ENCODE data around the gene NCK1. TPM values are rescaled to one million over a fixed set of nuclear protein-coding genes. Genes with fewer than 3 reads are reported as not detected.

Gene NCK1
- total and polyA plus RNA-seq, 10 of the 15 experiments (the other 5 are each of a cell fraction or from before 2014, with no cell fraction given) = 15.6 to 33.4 (median 25.0) TPM

DNA sequence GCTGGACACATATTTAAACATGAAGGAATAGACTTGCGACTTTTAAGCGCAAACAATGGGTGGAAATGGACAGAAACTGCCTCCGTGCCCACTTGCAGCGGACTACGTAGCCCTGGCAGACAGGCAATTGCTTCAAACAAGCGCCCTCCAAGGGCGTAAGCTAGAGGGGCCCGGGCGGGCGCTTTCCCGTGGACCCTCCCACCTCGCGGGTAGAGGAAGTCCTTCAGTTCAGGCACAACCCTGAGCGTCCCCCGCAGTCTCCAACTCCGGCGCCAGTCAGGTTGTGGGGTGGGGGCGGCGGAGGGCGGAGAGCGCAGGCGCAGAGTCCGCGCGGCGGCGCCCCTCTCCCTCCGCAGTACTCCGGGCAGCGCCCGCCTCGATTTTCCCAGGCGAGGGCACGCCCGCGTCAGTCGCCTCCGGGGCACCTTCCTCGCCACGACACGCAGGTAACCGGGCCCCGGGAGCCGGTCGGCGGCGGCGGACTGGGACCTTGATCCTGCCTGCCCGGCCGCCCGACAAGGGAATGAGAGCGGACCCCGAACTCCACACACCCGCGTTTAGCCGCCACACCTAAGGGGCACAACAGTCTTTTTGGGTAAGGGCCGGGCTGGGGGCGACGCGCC, 43.1 kb upstream of the NCK1 start, which contains the start of gene SLC35G2:
SLC35G2 (plus strand) TSS at position 358 of the 623 bp plus-strand sequence. CDS start 35,335 bp downstream, outside the sequence.
- Histone ChIP-seq H3K9ac (ENCODE audit: control insufficient read depth, insufficient read depth, low read length) (no peak within 1 kb of the TSS), H2AFZ (ENCODE audit: control insufficient read depth, low read depth, low read length) (peak within 1 kb of the TSS; percentile 67), H3K36me3 (ENCODE audit: control insufficient read depth in 2 of 2, insufficient read depth in 2 of 2, low read length in 1 of 2) (no peaks in the 10 kb centered on the region), H4K20me1 (ENCODE audit: control insufficient read depth, insufficient read depth) (no peaks in the 10 kb centered on the region), H3K4me3 (peak within 1 kb of the TSS; percentile 65), H3K79me2 (ENCODE audit: control insufficient read depth, insufficient read depth, low read length) (no peaks in the 10 kb centered on the region), H3K4me2 (ENCODE audit: control insufficient read depth, insufficient read depth) (peak within 1 kb of the TSS; percentile 91), H3K9me3 (replicated peaks; ENCODE audit: control insufficient read depth, insufficient read depth, low read length) (no peaks in the 10 kb centered on the region; the same call in 2 of the 3 replicates), H3K27ac (ENCODE audit: control insufficient read depth, insufficient read depth) (no peak within 1 kb of the TSS), H3K4me1 (ENCODE audit: control insufficient read depth, insufficient read depth, low read length) (peaks cover 4% of the 10 kb centered on the region; the same call in 1 of the 2 replicates), H3K27me3 (replicated peaks in 1 of 2; ENCODE audit: control insufficient read depth in 2 of 2, insufficient read depth in 2 of 2, low read length in 1 of 2) (peaks cover 3 to 6% of the 10 kb centered on the region in 2 experiments)
- no TSS peak for BruUV-seq (replicated peaks)
- no peak for DNase-seq (ENCODE audit: low read depth, low spot score)
- RAD21 ChIA-PET (ENCODE audit: unreplicated experiment) = no interaction called here
- POLR2A ChIA-PET = no interaction called here
- CTCF ChIA-PET = interaction anchor here (1.0 kb wide), 1 partner anchor 195 kb away, joined by 3 read pairs; no protein-coding TSS in a partner anchor
- 4% methylated on average over 60 of the region's 60 CpGs for WGBS (ENCODE audit: insufficient coverage, insufficient replicate concordance, low lambda C conversion rate, missing lambda C conversion rate)
- FAIRE-seq = no peak
- intact Hi-C loops (cut with micrococcal nuclease; ENCODE audit: unreplicated experiment) (no loop called here), in situ Hi-C loops (cut with MboI) (no loop called here)
- SMC1A ChIA-PET (ENCODE audit: uncharacterized antibody, unreplicated experiment) = interaction anchor here (0.7 to 1.3 kb wide), 2 partner anchors 195 to 742 kb away, joined by 3 to 7 read pairs; no protein-coding TSS in a partner anchor
- peak; percentile 79 for ATAC-seq
- TF ChIP-seq NR2C1 (IDR thresholded peaks at IDR 0.05) (no peak), SUZ12 (IDR thresholded peaks at IDR 0.05; ENCODE audit: unreplicated experiment) (peak; percentile 16), IRF4 (IDR thresholded peaks at IDR 0.05; ENCODE audit: low read depth, low read length) (no peak), MXI1 (IDR thresholded peaks at IDR 0.05; ENCODE audit: low read depth, low read length) (no peak), MTA2 (IDR thresholded peaks at IDR 0.05; ENCODE audit: low read depth) (no peak; the same call in 1 of the 2 replicates), CBX3 (IDR thresholded peaks at IDR 0.05; ENCODE audit: borderline replicate concordance, low read depth) (no peak), SP1 (IDR thresholded peaks at IDR 0.05; ENCODE audit: low read depth, low read length) (no peak), SRF (IDR thresholded peaks at IDR 0.05; ENCODE audit: low read depth in 2 of 2, low read length in 2 of 2) (no peak), ESRRA (IDR thresholded peaks at IDR 0.05; ENCODE audit: low read length) (no peak), MLLT1 (IDR thresholded peaks at IDR 0.05) (no peak), TCF3 (IDR thresholded peaks at IDR 0.05; ENCODE audit: borderline replicate concordance, insufficient read depth, low read depth, low read length) (no peak), SIX5 (IDR thresholded peaks at IDR 0.05; ENCODE audit: low read depth, low read length, severe bottlenecking) (no peak), CHD4 (IDR thresholded peaks at IDR 0.05) (no peak), CBFB (IDR thresholded peaks at IDR 0.05; ENCODE audit: low read depth) (no peak), FOXK2 (IDR thresholded peaks at IDR 0.05) (no peak), SMAD5 (IDR thresholded peaks at IDR 0.05; ENCODE audit: low read depth) (no peak)
- TF ChIP-seq, protein P1, sequence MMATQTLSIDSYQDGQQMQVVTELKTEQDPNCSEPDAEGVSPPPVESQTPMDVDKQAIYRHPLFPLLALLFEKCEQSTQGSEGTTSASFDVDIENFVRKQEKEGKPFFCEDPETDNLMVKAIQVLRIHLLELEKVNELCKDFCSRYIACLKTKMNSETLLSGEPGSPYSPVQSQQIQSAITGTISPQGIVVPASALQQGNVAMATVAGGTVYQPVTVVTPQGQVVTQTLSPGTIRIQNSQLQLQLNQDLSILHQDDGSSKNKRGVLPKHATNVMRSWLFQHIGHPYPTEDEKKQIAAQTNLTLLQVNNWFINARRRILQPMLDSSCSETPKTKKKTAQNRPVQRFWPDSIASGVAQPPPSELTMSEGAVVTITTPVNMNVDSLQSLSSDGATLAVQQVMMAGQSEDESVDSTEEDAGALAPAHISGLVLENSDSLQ (IDR thresholded peaks at IDR 0.05) = no peak
- TF ChIP-seq, protein P2, sequence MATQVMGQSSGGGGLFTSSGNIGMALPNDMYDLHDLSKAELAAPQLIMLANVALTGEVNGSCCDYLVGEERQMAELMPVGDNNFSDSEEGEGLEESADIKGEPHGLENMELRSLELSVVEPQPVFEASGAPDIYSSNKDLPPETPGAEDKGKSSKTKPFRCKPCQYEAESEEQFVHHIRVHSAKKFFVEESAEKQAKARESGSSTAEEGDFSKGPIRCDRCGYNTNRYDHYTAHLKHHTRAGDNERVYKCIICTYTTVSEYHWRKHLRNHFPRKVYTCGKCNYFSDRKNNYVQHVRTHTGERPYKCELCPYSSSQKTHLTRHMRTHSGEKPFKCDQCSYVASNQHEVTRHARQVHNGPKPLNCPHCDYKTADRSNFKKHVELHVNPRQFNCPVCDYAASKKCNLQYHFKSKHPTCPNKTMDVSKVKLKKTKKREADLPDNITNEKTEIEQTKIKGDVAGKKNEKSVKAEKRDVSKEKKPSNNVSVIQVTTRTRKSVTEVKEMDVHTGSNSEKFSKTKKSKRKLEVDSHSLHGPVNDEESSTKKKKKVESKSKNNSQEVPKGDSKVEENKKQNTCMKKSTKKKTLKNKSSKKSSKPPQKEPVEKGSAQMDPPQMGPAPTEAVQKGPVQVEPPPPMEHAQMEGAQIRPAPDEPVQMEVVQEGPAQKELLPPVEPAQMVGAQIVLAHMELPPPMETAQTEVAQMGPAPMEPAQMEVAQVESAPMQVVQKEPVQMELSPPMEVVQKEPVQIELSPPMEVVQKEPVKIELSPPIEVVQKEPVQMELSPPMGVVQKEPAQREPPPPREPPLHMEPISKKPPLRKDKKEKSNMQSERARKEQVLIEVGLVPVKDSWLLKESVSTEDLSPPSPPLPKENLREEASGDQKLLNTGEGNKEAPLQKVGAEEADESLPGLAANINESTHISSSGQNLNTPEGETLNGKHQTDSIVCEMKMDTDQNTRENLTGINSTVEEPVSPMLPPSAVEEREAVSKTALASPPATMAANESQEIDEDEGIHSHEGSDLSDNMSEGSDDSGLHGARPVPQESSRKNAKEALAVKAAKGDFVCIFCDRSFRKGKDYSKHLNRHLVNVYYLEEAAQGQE (IDR thresholded peaks at IDR 0.05; ENCODE audit: low read depth, low read length) = no peak

All from GM12878 (cell line).